Bronchial epithelial cell (primary cell): Measurements from ENCODE around the gene VSTM5. TPM values are rescaled to one million over a fixed set of nuclear protein-coding genes. Genes with fewer than 3 reads are reported as not detected.

ENCODE experiments used
- DNase-seq: peaks from one replicate; pipeline ENCODE4 v3.0.0-alpha.2; 2010; ENCODE audit warnings: low read depth
- FAIRE-seq: peaks from 2 replicates; lab custom pipeline; 2011; peaks lifted over from hg19 to GRCh38; lab: Jason Lieb, UNC
- H3K27me3 ChIP-seq: 2 replicates; pipeline ENCODE4 v1.5.1; 2011; ENCODE audit warnings: low read length; ENCODE audit not compliant: control insufficient read depth, insufficient read depth
- H3K36me3 ChIP-seq: 2 replicates; pipeline ENCODE4 v1.5.1; 2011; ENCODE audit warnings: low read length; ENCODE audit not compliant: control insufficient read depth, insufficient read depth
- H3K4me3 ChIP-seq: 2 replicates; pipeline ENCODE4 v1.5.1; 2011; ENCODE audit warnings: mild to moderate bottlenecking, low read depth, low read length, control low read depth
- total RNA-seq: library from RNA; depleted of rRNA; stranded (reverse); fragments of >200 nt; gene quantifications from 2 replicates; pipeline ENCODE4 v1.2.1, GENCODE V29; 2014
- TF ChIP-seq, protein P1 (sequence below): IDR thresholded peaks from 2 replicates; pipeline ENCODE4 v1.5.1; 2011; ENCODE audit warnings: mild to moderate bottlenecking, moderate library complexity, low read length, control low read depth, inconsistent platforms; ENCODE audit not compliant: insufficient read depth, severe bottlenecking

Gene VSTM5
- total RNA-seq, 1 donor from 2014 or later = 0.79 TPM

DNA sequence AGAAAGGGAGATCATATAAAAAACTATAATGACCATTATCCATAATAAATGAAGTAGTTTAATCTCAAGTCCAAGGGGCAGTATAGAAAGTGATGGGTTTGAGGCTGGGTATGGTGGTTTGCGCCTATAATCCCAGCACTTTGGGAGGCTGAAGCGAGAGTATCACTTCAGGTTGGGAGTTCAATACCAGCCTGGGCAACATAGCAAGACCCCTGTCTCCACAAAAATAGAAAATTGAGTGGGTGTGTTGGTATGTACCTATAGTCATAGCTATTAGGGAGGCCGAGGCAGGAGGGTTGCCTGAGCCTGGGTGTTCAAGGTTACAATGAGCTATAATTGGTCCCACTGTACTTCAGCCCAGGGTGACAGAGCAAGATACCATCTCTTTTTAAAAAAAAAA, 42.4 kb downstream of the VSTM5 start:
- no peaks in the 10 kb centered on the region for H3K27me3 ChIP-seq
- H3K36me3 ChIP-seq = peaks cover 19% of the 10 kb centered on the region
- TF ChIP-seq, protein P1, sequence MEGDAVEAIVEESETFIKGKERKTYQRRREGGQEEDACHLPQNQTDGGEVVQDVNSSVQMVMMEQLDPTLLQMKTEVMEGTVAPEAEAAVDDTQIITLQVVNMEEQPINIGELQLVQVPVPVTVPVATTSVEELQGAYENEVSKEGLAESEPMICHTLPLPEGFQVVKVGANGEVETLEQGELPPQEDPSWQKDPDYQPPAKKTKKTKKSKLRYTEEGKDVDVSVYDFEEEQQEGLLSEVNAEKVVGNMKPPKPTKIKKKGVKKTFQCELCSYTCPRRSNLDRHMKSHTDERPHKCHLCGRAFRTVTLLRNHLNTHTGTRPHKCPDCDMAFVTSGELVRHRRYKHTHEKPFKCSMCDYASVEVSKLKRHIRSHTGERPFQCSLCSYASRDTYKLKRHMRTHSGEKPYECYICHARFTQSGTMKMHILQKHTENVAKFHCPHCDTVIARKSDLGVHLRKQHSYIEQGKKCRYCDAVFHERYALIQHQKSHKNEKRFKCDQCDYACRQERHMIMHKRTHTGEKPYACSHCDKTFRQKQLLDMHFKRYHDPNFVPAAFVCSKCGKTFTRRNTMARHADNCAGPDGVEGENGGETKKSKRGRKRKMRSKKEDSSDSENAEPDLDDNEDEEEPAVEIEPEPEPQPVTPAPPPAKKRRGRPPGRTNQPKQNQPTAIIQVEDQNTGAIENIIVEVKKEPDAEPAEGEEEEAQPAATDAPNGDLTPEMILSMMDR = no peak
- H3K4me3 ChIP-seq = no peak overlapping the region
- no peak for DNase-seq
- FAIRE-seq = no peak

DNA sequence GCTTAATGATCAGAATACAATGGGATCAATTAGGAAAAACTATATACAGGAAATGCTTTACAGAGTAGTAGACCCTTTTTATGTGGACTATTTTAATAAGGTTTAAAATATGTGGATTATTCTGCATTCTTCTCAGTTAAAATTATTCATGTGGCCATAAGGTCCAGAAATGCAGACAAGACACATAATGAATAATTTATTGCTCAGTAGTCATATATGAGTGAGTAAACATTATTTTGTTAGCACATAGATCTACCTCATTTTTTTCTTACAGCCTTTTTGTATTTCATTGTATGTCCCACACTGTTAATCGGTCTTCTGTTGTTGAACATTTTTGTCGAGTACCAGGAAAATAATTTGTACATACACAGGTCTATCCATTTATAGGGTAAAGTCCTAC, 45.5 kb downstream of the VSTM5 start:
- Histone ChIP-seq H3K4me3 (no peak overlapping the region), H3K27me3 (no peaks in the 10 kb centered on the region), H3K36me3 (peaks cover 17% of the 10 kb centered on the region)
- DNase-seq (no peak), FAIRE-seq (no peak)
- TF ChIP-seq, protein P1 = no peak

DNA sequence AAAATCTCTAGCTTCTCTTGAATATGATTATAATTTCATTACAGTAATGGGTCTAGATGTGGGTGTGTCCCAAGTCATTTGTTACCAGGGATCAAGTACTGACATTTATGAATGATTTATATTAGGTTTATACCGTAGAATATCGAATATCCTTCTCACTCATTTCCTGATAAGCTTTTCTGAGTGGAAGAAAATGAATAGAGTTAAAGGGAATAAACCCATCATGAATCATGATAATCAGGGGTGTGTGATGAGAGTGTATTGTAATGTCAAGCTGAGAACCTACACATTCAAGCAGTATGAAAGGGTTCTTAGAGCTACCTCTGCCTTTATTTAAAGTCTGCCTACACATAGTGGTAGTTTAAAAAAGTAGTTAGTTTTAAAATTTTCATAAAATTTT, 49.1 kb downstream of the VSTM5 start:
- FAIRE-seq (no peak), DNase-seq (no peak)
- no peak overlapping the region for H3K4me3 ChIP-seq
- peaks cover 15% of the 10 kb centered on the region for H3K36me3 ChIP-seq
- TF ChIP-seq, protein P1 = no peak
- no peaks in the 10 kb centered on the region for H3K27me3 ChIP-seq

DNA sequence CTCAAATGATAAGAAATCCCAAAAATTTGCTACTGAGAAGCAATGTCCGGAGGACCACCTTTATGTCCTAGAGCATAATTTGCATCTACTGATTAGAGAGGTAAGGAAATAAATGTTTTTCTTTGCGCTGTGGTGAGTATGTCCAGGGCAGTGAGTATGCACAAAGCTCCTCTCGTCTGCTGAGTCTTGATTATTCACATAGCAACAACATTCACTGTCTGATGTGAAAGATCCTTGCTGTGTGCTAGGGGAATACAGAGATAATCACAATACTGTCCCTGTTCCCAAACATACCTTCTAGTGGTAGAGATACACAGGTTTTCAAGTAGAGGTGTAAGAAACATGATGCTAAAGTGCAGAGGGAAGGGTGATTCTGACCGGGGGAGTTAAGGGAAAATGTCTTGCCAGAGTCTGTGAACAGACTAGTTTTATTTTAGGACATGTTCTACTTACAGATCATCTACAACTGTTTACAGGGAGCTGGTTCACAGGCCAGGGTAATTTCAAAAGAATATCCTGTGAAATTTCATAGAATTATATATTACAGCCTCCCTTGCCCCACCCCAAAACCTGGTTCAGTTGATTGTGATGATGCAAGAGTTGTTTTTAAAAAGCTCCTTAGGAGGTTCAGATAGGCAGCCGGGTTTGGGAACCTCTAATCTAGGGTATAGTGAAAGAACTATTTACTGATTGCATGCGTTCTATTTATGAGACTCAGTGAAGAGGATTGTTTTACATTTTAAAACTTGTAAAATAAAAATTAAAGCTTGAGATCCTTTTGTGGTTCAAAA, 53.8 kb downstream of the VSTM5 start:
- DNase-seq = no peak
- FAIRE-seq = no peak
- Histone ChIP-seq H3K36me3 (peaks cover 14% of the 10 kb centered on the region), H3K27me3 (no peaks in the 10 kb centered on the region), H3K4me3 (no peak overlapping the region)
- TF ChIP-seq, protein P1 = no peak

DNA sequence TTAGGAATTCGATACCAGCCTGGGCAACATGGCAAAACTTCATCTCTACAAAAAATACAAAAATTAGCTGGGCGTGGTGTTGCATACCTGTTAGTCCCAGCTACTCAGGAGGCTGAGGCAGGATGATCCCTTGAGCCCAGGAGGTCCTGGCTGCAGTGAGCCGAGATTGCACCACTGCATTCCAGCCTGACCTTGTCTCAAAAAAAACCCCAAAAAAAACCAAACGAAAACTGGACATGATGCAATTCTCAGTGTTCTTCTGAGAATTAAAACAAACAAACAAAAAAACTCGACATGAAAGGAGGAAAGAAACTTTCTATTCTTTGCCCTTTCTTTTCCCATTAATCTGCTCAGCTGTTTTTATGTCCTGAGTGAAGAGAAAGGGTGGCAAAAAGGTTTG, 58.9 kb downstream of the VSTM5 start:
- Histone ChIP-seq H3K36me3 (peaks cover 11% of the 10 kb centered on the region), H3K4me3 (no peak overlapping the region), H3K27me3 (no peaks in the 10 kb centered on the region)
- FAIRE-seq = no peak
- DNase-seq = no peak
- TF ChIP-seq, protein P1 = no peak

DNA sequence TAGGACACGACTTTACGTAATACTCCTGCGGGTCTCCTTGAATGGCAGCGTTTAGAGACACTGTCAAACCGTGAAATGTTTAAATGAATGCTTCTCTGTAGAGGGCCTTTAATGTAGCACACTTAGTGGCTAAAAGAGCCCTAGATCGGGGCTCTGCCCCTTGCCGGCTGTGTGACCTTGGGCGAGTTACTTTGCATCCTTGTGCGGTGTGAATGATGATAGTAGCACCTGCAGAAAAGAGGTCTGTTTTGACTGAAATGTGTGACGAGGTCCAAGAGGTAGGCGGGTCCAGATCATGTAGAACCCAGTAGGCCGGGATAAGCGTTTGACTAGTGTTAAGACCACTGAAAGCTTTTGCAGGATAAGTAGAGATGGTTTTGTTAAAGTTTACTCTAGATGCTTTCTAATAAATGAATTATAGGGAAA, 65.5 kb downstream of the VSTM5 start:
- no peak for DNase-seq
- H3K4me3 ChIP-seq = peak overlapping the region; percentile 87
- FAIRE-seq = no peak
- H3K36me3 ChIP-seq = peaks cover 4% of the 10 kb centered on the region
- H3K27me3 ChIP-seq = no peaks in the 10 kb centered on the region
- TF ChIP-seq, protein P1 = no peak
